Measurements from ENCODE around the gene CCNA2.

GRCh38 chr4:121818215-121818614, 5.5 kb downstream of the CCNA2 start:
- no peak for TF ChIP-seq ZFP3 (CRISPR knock-in tag; IDR thresholded peaks at IDR 0.05)
- TF ChIP-seq TOX (CRISPR knock-in tag; IDR thresholded peaks at IDR 0.05; ENCODE audit: borderline replicate concordance): no peak
- no peak for TF ChIP-seq CSRNP3 (CRISPR knock-in tag; IDR thresholded peaks at IDR 0.05)
- no peak for TF ChIP-seq CREB5 (CRISPR knock-in tag; IDR thresholded peaks at IDR 0.05; ENCODE audit: low read depth)
- TF ChIP-seq TSHZ2 (CRISPR knock-in tag; IDR thresholded peaks at IDR 0.05): no peak
- no peak for TF ChIP-seq ISL1 (CRISPR knock-in tag; IDR thresholded peaks at IDR 0.05)

Data from SK-N-SH treated with all-trans-retinoic acid at 6 μM for 48 hours (cell line).